Kidney tubule cell (primary cell): Measurements from ENCODE around the gene PTPN3.
"Not testable (repeated sequence)": the region's sequence is repeated elsewhere in the genome, so short reads cannot be mapped to it uniquely, and the experiment has no call there.

Experiments used
- DNase-seq: peaks from one replicate; pipeline ENCODE4 v3.0.0-alpha.2; 2018; ENCODE audit warnings: low spot score

PTPN3 gene

DNA sequence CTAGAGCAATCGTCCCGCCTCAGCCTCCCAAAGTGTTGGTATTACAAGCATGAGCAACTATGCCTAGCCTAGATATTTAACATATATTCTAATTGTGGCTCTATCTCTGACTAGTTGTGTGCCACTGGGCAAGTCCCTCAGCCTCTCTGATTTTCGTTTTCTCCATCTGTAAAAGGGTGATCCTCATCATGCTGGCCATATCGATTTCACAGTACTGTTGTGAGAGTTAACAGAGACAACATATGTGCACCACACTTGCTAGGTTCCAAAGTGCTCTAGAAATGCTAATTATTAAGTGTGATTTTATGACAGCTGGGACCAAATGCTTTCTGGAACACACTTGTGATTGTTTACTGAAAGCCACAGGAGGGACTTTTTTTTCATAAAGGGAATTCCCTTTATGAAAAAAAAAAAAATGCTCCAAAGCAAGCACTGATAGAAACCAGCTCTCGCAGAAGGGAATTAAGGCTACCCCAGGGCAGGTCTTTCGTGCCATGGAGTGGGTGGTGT is 98.8 kb downstream of the PTPN3 start:
- DNase-seq = no peak

DNA sequence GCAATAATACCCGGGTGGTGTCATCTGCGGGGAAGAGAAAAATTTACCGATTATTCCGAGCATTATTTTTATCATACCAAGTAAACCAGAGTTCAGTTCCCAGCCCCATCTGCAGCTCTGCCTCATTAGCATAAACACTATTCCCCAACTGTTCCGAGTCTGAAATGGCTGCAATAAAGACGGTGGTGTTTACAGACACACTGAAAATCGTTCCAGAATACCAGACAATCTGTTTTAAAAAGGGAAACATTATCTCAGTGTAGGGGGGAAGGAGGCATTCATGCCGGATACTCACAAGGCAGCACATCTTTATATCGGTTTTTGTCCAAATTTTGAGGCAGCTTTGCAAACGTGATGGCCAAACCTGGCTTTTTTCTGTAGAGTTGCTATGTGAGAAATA is 106.9 kb downstream of the PTPN3 start:
- no peak for DNase-seq

- DNase-seq = no peak
Measured at GRCh38 chr9:109387856-109388255, 110.3 kb downstream of the PTPN3 start.

DNA sequence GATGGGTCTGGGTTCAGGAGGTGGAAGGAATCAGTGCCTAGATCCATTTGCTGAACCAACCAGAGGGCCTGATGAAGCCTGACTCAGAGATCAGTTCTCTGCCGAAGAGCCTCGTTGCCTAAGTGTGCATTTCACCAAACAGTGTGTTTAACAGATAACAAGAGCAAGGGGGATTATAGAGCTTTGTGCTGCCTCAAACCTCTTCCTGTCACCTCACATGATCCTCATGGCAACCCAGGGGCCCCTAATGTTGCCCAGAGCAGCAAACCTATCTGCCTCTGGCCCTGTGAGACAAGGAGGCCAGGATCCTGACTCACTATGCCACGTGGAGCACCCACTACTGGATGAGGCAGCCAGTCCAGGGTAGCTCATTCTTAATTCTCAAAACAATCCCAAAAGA is 110.9 kb downstream of the PTPN3 start:
- DNase-seq = no peak

DNA sequence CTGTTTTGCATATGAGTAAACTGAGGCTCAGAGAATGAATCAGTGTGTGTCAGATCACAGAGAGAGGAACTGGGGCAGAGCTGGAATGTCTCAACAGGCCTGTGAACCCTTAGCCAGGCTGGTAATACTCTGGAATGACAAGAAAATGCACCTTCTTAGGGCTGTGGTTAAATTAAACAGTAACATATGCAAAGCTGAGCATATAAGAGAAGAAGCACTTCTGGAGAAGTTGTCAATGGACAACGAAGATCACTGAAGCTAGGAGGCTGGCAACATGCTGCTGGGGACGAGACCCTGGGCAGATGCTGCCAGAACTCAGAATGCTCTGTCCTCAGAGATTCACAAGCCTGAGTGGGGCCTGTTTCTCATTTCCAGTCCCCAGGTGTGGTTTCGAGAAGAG is 112.6 kb downstream of the PTPN3 start:
- DNase-seq = peak; percentile 13

DNA sequence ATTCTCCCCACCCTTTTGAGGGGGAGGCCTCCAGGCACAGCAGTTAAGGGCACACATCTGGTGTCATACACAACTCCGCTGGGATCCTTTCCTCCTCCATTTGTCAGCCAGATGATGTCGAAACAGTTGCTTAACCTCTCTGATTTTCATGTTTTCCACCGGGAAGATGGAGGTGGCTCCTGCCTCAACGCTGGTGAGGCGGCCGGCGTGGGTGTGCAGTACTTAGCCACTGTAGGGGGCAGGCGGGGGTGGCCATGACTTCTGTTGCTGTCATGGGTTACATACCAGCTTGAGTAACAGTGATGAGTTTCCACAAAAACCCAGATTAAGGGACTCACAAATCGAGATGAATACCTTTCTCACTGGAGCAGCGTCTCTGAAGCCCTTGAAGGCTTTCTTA is 114.2 kb downstream of the PTPN3 start:
- DNase-seq = no peak

GRCh38 chr9:109383356-109383755 is 114.8 kb downstream of the PTPN3 start:
- no peak for DNase-seq

DNA sequence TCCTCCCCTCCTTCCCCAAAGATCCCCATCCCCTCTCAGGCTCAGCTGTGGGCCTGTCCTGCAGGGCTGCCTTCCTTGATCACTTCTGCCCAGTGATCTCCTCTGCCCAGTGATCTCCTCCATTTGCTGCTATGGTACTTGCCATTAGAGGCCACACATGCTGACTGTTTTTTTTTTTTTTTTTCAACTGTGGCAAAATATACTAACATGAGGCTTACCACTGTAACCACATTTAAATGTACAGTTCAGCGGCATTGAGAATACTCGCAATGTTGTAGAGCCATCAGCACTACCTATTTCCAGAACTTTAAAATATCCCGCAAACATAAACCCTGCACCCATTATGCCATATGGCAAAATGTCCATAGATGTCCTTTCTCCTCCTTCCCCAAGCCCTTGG is 115.5 kb downstream of the PTPN3 start:
- no peak for DNase-seq

GRCh38 chr9:109382182-109382581 is 115.9 kb downstream of the PTPN3 start:
- peak; percentile 45 for DNase-seq

DNA sequence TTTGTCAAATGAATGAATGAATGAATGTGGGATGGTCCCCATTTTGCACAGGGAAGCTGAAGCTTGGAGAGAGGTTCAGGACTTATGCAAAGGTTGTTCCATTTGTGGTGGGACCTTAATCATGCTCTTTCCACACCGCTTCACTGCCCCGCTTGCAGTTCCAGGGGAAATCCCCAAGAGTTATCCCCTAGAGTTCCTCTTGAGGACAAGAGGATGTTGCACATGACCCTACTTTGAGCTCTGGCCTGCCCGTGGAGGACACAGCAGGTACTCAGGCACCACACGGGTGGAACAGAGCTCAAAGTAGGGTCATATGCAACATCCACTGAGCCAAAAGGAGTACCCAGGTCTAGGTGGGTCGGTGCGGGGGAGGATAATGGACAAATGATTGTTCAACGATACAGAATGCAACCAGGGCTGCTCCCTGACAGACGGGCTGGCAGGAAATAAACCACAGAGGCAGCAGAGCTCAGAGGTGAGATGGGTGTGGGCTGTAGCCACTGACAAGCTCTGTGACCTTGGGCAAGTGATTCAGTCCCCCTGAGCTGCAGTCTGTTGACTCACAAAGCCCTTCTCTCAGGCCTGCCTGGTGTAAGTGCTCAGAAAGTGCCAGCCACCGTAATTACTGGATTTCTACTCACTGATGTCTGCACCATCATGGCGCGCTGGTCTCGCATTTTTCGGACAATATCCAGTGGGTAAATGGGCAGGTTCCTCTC is 116.9 kb downstream of the PTPN3 start:
- peak; percentile 88 for DNase-seq

GRCh38 chr9:109379513-109379912 is 118.6 kb downstream of the PTPN3 start:
- DNase-seq = no peak

DNA sequence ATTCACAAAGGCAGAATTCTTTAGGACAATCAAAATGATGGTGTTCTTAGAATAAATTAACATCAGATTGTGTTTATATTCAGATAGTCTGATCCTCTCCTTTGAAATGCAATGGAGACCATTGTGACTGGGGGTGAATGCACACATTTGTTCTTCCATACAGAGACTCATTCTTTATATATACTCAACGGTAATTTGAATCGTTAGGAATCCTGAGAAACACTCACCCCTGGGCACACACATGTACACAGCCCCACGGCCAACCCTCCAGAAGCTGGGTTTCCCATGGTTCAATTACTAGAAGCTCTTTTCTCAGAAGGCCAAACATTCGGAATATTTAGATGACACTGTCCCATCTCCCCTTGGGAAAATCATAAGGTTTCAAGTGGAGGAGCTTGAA is 119.8 kb downstream of the PTPN3 start:
- DNase-seq = no peak

DNA sequence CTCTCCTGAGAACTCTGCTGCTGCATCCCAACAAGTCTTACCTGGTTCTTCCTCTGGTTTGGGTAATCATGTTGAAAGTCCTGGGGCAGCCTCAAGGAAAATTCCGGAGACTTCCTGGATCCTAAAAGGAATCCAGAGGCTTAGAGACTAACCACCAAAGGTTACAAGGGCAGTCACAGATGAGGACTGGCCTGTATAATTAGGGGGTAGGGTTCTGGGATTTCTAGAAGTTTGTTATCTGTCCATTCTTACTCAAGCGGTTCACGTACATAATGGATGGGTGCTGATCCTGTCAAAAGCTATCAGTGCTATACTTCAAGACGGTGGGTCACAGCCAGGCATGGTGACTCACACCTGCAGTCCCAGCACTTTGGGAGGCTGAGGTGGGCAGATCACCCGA is 125.9 kb downstream of the PTPN3 start:
- no peak for DNase-seq

- DNase-seq = no peak
Measured at GRCh38 chr9:109371374-109371773, 126.7 kb downstream of the PTPN3 start.

DNA sequence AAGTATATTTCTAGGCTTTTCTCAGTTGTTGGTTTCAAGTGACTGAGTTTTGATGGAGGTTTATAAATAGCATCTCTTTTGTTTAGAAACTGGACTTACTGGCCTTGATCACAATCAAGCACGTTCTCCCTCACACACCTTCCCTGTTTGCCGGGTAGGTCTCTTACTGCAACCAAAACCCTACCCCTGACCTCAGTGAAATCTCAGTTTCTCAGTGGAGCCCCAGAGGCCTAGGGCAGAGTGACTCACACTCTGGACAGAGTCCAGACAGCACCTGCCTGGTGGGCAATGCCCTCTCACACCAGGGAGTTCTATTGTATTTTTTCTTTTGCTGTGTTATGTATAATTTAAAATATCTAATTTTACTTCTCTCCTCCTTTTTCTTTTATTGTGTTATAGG is 128.8 kb downstream of the PTPN3 start:
- DNase-seq = peak; percentile 24

- no peak for DNase-seq
Measured at GRCh38 chr9:109360771-109361170, 137.3 kb downstream of the PTPN3 start.

- DNase-seq = not testable (repeated sequence)
Measured at GRCh38 chr9:109358968-109359603, 139.0 kb downstream of the PTPN3 start.

- DNase-seq = no peak
Measured at GRCh38 chr9:109355564-109356297, 142.4 kb downstream of the PTPN3 start.

DNA sequence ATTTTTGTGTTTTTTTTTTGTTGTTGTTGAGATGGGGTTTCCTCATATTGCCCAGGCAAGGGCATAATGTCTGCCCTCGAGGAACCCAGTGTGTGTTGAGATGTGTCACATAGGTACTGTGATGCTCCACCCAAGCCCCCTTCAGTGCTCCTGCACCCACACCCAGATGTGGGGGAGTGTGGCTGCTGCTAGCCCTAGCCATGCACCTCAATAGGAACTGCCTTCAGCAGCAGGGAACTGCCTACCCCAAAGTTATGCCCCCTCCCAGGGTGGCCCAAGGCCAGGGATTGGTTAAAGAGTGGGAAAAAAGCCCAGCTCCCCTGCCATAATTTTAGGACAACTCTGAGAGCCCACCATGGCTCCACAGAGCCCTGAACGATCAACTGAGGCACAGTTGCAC is 143.9 kb downstream of the PTPN3 start:
- DNase-seq = no peak

- no peak for DNase-seq
Measured at GRCh38 chr9:109351032-109351431, 147.1 kb downstream of the PTPN3 start.

DNA sequence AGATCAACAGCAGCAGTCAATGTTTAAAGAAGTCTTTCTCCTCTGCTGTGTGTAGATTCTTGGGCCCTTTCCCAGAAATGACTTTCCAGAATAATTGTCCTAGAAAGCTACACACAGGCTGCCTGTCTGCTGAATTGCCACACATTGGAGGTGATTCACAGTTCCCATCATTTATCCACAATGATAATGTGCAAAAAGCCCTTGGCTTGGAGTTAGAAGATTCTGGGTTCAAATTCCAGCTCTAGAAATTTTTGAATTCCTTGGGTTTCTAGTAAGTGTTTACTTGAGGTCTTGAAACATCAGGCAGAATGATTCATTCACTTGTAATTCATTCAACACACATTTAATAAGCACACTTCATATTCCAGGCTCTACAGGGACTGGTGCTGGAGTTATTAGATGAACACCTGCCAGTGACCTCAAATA is 148.7 kb downstream of the PTPN3 start:
- peak; percentile 79 for DNase-seq

DNA sequence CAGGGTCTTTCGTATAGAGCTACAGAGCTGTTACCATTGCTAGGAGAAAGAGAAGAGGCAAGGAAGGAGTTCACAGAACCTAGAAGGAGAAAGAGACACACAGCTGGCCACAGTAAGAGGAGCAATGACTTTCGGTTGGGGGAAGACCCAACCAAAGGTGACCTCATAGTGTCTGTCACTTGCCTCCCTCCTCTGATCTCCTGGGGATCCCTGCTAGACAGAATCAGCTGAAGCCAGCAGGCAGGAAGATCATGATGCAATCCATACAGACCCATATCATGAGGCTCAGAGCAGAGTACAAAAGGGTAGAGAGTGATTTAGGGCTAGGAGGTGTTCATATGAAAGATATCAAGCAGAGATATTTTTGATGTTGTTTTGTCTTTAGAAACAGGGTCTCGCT is 151.2 kb downstream of the PTPN3 start:
- no peak for DNase-seq

- DNase-seq = no peak
Measured at GRCh38 chr9:109344866-109345265, 153.2 kb downstream of the PTPN3 start.
